HG02885 (cell line): ENCODE measurements around the gene F2R.
A peak's percentile ranks its signal among the peaks of the same experiment; 100 is the strongest.

ENCODE experiments used
- ATAC-seq: cut with Tn5 transposase; IDR thresholded peaks from one replicate; pipeline ENCODE4 v1.9.1; 2021; ENCODE audit warnings: mild to moderate bottlenecking; ENCODE audit not compliant: unreplicated experiment, poor library complexity

F2R gene

DNA sequence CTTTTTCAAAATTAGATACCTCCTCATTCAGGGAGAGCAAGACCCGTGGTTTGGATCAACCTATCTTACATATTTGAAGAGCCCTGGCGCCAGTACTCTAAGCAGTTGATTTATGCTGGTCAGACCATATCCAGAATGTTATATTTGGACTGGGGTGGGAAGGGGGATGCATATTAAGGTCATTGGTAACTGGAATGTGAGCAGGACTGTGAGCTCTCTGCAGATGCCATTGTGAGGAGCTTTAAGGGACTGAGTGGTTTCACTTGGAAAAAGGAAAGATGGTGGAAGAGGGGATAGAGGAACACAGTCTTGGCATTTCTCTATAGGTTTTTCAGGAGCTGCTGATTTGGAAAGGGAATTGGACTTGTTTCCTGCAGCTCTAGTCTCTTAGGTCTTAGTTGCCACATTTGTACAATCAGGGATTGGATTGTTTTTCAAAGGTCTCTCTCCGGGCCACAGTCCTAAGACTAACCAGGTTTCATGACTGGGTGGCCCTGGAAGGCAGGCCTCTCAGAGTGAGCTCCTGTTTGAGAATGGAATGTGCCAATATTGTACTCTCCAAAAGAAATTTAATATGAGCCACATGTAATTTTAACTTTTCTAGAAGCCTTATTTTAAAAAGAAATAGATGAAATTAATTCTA, 25.8 kb upstream of the F2R start:
- no peak for ATAC-seq

- no peak for ATAC-seq
These were observed 25.0 kb upstream of the F2R start for GRCh38 chr5:76690704-76691466.

GRCh38 chr5:76691467-76692273, 24.3 kb upstream of the F2R start:
- ATAC-seq = peak; percentile 47

- ATAC-seq = no peak
These were observed 23.7 kb upstream of the F2R start for GRCh38 chr5:76692274-76692540.

- ATAC-seq = no peak
These were observed 23.3 kb upstream of the F2R start for GRCh38 chr5:76692651-76693050.

- no peak for ATAC-seq
These were observed 22.8 kb upstream of the F2R start for GRCh38 chr5:76693141-76693540.

GRCh38 chr5:76694317-76694716, 21.6 kb upstream of the F2R start:
- ATAC-seq = no peak

- no peak for ATAC-seq
These were observed 20.6 kb upstream of the F2R start for GRCh38 chr5:76695346-76695745.

DNA sequence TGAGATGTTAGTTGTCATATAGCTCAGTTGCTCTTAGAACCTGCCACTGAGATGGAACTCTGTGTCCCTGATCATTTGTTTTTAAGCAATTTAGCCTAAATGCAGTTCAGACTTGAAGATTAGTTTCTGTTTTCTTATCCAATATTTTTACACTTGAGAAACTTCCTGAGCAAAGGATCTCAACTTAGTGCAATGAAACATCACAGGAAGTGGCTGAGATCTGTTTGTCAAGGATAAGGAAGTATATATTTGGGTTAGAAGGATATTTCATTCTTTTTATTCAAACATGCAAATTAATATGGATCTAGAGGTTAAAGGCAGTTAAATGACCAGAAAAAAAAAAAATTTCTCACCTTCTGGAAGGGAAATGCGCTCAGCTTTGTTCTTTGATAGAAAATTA, 19.7 kb upstream of the F2R start:
- no peak for ATAC-seq

GRCh38 chr5:76697670-76698069, 18.3 kb upstream of the F2R start:
- ATAC-seq = no peak

GRCh38 chr5:76700571-76700970, 15.4 kb upstream of the F2R start:
- no peak for ATAC-seq

GRCh38 chr5:76701298-76701697, 14.6 kb upstream of the F2R start:
- no peak for ATAC-seq

DNA sequence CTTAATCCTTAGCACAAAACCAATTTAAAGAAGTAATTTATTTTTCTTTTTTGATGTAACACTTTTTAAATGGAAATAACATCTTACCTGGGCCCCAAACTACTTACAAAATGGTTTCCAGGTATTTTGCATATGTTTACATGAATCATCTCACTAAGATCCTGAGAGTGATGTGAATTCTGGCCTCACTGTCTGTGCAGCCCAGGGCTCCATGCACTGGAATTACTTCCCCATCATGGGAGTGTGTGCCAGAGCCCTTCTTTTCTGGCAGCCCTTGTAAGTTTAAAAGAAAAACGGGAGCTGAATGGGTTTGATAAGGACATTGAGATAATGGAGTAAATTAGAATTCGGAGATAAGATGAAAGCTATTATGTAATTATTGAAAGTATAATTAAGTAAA, 12.2 kb upstream of the F2R start:
- no peak for ATAC-seq

- ATAC-seq = no peak
These were observed 11.7 kb upstream of the F2R start for GRCh38 chr5:76704131-76704663.

GRCh38 chr5:76705574-76705973, 10.4 kb upstream of the F2R start:
- ATAC-seq = no peak

- no peak for ATAC-seq
These were observed 6.2 kb upstream of the F2R start for GRCh38 chr5:76709762-76710161.

DNA sequence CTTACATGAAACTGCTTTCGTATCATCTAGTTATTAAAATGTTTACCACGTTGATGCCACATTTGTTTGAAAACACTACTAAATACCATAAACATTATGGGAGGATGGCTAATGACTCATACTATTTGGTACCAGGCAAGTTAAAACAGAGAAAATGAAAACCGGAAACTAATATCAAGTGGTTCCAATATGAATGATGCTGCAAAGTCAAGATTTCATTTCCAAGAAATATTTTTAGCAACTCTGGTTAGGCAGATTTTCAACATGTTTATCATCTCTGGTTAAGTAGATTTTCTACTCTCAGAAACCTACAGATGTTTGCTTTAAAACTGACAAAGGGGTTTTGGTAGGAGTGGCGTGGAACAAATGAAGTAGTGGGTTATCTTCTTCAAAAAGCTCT, 4.9 kb upstream of the F2R start:
- peak; percentile 56 for ATAC-seq

DNA sequence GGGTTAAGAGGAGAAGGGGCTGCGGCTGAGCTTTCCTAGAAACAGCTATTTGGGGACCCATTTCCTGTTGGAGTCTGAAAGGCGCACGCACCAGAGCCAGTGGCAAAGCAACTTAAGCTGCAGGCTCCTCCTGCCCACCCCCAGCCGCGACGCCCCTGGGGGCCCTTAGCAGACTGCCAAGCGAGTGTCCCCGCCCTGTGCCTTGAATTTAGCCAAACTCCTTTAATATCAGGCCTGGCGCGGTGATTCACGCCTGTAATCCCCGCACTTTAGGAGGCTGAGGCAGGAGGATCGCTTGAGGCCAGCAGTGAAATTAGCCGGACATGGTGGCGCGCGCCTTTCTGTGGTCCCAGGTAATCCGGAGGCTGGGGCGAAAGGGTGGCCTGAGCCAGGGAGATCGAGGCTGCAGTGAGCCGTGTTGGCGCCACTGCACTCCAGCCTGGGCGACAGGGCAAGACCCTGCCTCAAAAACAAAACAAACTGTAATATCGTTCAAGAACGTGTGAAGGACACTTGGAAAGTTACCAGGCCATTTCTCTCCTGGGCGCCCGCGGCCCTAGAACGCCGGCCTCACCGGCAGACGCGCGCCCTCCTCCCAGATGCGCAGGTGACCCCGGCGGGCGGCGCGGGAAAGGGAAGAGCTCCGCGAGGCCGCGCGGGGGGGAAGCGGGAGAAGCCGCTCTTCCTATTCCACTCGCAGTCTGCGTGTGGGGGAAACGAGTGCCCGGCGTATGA, 1.0 kb upstream of the F2R start:
- ATAC-seq = no peak

DNA sequence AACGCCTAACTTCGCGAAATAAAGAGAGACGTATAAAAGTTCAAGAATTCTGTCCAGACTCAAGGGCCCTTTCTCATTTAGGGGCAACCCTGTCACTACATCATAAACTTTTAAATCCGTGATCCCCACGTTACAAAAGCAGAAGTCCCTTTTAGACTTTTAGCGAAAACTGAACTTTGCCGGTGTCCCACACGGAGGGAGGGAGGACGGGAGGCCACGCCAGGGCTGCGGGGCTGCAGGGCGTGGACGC, 515 bp upstream of the F2R start:
- peak; percentile 17 for ATAC-seq

DNA sequence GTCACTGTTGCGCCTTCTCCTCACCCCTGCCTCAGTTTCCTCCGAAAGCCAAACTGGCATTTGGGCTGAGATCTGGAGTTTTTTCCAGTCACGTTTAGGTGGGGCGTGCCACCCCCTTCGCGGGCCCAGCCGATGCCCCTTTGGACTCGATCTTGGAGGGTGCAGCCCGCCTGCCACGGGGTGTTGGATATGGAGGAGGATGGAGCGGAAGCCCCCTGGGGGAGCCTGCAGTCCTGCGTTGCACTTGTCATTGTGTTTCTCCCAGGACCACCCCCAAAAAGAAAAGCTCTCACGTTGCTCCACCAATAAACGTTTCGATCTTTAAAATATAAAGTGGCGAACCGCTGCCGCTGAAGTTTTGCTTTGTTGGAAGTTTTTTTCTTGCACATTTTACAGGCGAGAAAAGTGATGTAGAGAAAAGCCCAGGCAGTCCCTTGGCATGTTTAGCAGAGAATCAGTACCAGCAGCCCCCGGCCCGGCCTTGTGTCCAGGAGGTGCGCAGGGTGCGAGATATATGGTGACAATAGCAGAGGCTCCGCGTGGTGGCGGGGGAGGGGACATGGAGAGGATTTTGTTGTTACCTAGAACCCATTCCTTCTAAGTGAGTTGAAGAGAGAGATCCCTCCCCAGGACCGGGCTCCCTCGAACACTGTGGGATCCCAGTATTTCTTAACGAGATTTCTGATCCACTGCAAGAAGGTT, 681 bp downstream of the F2R start:
- ATAC-seq = no peak
